HL-60 (cell line): ENCODE results near the gene MIS18A.

Source experiments
- DNase-seq, 2 experiments: peaks; one replicate each; pipeline ENCODE4 v3.0.0-alpha.2; 2010 to 2020; ENCODE audit warnings: low read depth in 1 of 2, low spot score in 1 of 2
- H3K27ac ChIP-seq: fragments of 250-450 bp; sonication (Bioruptor Pico); replicated peaks from 2 replicates; pipeline ENCODE4 v1.5.1; 2020; ENCODE audit warnings: mild to moderate bottlenecking, moderate library complexity
- H3K27me3 ChIP-seq: fragments of 250-450 bp; sonication (Bioruptor Pico); 2 replicates; pipeline ENCODE4 v1.5.1; 2021; ENCODE audit warnings: mild to moderate bottlenecking, moderate library complexity; ENCODE audit not compliant: insufficient read depth, poor library complexity, severe bottlenecking
- H3K4me3 ChIP-seq: replicated peaks from 2 replicates; pipeline ENCODE4 v1.5.1; 2011; ENCODE audit warnings: mild to moderate bottlenecking, control low read depth, low read length; ENCODE audit not compliant: insufficient read depth
- GABPA ChIP-seq: IDR thresholded peaks from 2 replicates; pipeline ENCODE4 v1.6.1; 2012; ENCODE audit warnings: low read depth
- POLR2AphosphoS5 ChIP-seq: IDR thresholded peaks from 2 replicates; pipeline ENCODE4 v1.6.1; 2012; ENCODE audit warnings: low read depth
- SPI1 ChIP-seq: IDR thresholded peaks from 2 replicates; pipeline ENCODE4 v1.6.1; 2012; ENCODE audit warnings: low read depth, mild to moderate bottlenecking, borderline replicate concordance
- TF ChIP-seq, protein P1 (sequence below): IDR thresholded peaks from 2 replicates; pipeline ENCODE4 v1.6.1; 2012; ENCODE audit warnings: low read depth; ENCODE audit not compliant: insufficient replicate concordance
- TF ChIP-seq, protein P2 (sequence below): IDR thresholded peaks from one replicate; pipeline ENCODE4 v1.5.1; 2011; ENCODE audit warnings: low read length, control low read depth, inconsistent platforms; ENCODE audit not compliant: insufficient read depth

Gene MIS18A

DNA sequence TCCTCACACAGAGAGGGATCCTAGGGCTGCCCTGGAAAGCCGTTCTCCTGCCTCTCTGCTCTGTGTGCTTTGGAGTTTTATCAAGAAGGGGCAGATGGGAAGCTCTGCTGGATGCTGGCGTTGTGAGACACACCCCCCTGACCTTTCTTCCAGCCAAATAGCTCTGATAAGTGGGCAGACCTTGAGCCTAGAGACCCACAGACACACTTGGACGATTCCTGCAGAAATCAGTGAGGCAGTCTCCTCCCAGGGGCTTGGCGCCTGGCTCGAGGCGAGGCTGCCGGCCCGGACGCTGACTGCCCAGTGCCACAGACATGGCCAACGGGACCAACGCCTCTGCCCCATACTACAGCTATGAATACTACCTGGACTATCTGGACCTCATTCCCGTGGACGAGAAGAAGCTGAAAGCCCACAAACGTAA, 19.8 kb upstream of the MIS18A start, which contains the start of gene MRAP:
Gene MRAP (plus strand): TSS at position 198 of the 424 bp plus-strand sequence. CDS start 117 bp downstream, at position 315.
- Histone ChIP-seq H3K27ac (no peak within 1 kb of the TSS), H3K27me3 (no peaks in the 10 kb centered on the region), H3K4me3 (no peak within 1 kb of the TSS)
- DNase-seq, result no peak
- TF ChIP-seq, protein P1, sequence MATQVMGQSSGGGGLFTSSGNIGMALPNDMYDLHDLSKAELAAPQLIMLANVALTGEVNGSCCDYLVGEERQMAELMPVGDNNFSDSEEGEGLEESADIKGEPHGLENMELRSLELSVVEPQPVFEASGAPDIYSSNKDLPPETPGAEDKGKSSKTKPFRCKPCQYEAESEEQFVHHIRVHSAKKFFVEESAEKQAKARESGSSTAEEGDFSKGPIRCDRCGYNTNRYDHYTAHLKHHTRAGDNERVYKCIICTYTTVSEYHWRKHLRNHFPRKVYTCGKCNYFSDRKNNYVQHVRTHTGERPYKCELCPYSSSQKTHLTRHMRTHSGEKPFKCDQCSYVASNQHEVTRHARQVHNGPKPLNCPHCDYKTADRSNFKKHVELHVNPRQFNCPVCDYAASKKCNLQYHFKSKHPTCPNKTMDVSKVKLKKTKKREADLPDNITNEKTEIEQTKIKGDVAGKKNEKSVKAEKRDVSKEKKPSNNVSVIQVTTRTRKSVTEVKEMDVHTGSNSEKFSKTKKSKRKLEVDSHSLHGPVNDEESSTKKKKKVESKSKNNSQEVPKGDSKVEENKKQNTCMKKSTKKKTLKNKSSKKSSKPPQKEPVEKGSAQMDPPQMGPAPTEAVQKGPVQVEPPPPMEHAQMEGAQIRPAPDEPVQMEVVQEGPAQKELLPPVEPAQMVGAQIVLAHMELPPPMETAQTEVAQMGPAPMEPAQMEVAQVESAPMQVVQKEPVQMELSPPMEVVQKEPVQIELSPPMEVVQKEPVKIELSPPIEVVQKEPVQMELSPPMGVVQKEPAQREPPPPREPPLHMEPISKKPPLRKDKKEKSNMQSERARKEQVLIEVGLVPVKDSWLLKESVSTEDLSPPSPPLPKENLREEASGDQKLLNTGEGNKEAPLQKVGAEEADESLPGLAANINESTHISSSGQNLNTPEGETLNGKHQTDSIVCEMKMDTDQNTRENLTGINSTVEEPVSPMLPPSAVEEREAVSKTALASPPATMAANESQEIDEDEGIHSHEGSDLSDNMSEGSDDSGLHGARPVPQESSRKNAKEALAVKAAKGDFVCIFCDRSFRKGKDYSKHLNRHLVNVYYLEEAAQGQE, result no peak
- TF ChIP-seq, protein P2, sequence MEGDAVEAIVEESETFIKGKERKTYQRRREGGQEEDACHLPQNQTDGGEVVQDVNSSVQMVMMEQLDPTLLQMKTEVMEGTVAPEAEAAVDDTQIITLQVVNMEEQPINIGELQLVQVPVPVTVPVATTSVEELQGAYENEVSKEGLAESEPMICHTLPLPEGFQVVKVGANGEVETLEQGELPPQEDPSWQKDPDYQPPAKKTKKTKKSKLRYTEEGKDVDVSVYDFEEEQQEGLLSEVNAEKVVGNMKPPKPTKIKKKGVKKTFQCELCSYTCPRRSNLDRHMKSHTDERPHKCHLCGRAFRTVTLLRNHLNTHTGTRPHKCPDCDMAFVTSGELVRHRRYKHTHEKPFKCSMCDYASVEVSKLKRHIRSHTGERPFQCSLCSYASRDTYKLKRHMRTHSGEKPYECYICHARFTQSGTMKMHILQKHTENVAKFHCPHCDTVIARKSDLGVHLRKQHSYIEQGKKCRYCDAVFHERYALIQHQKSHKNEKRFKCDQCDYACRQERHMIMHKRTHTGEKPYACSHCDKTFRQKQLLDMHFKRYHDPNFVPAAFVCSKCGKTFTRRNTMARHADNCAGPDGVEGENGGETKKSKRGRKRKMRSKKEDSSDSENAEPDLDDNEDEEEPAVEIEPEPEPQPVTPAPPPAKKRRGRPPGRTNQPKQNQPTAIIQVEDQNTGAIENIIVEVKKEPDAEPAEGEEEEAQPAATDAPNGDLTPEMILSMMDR, result no peak
- TF ChIP-seq SPI1, result no peak
- TF ChIP-seq GABPA, result no peak
- no peak for TF ChIP-seq POLR2AphosphoS5

DNA sequence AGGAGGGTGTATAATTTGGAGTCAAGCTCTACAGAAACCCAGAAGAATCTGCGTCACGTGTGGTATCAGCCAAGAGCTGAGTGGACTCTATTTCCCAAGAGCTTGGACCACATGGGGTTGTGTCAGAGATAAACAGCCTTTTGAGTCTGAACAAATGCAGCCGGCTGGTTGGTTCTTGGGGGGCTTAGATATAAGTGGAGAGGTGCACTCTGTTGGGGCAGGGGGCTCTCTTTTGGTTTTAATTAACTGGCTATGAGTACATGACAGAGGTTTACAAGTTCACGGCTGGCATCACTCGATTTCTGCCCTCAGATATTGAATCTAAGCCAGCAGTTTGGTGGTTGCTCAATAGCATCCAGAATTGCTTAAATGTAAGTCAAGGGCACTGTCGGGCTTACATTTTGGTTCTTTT, 19.3 kb upstream of the MIS18A start:
- no peak for TF ChIP-seq POLR2AphosphoS5
- H3K27me3 ChIP-seq, result no peaks in the 10 kb centered on the region
- no peak overlapping the region for H3K4me3 ChIP-seq
- no peak overlapping the region for H3K27ac ChIP-seq
- DNase-seq, result no peak

DNA sequence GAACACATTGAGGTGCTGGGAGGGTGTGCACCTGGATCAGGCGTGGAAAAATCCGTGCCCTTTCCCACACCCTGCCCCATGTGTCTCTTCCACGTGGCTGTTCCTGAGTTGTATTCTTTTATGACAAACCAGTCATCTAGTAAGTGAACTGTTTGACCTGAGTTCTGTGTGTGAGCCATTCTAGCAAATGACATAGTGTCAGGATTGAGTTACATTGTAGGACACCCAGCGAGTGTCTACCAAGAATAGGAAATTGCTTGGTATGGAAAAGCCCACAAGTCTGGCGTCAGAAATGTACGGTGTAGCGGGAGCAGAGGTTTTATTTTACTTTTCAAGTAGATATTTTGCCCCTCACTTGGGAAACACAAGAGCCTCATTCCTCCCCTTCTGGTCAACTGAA, 18.6 kb upstream of the MIS18A start:
- TF ChIP-seq, protein P1, result no peak
- TF ChIP-seq GABPA (no peak), POLR2AphosphoS5 (no peak), SPI1 (no peak)
- TF ChIP-seq, protein P2, result no peak
- no peak overlapping the region for H3K27ac ChIP-seq
- no peak for DNase-seq
- no peaks in the 10 kb centered on the region for H3K27me3 ChIP-seq
- no peak overlapping the region for H3K4me3 ChIP-seq

DNA sequence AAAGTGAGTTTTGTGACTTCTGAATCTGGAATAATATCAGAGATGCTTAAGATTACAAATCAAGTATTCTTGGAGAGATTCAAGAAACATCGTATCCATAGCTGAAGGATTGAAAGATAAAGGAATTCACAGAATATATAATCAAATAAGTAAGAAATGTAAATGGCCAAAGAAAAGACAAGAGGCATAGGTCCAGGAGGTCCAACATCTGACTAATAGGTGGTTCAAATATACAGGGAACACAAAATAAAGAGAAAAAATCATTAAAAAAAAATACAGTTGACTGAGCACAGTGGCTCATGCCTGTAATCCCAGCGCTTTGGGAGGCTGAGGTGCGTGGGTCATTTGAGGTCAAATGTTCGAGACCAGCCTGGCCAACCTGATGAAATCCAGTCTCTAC, 6.6 kb upstream of the MIS18A start:
- no peak overlapping the region for H3K27ac ChIP-seq
- DNase-seq, result no peak
- TF ChIP-seq, protein P1, result no peak
- TF ChIP-seq GABPA, result no peak
- no peak for TF ChIP-seq SPI1
- TF ChIP-seq, protein P2, result no peak
- no peak for TF ChIP-seq POLR2AphosphoS5
- no peaks in the 10 kb centered on the region for H3K27me3 ChIP-seq
- no peak overlapping the region for H3K4me3 ChIP-seq
